ENCODE results near the gene RBPJ. TPM values are rescaled to one million over a fixed set of nuclear protein-coding genes. Genes with fewer than 3 reads are reported as not detected.
"Not testable (repeated sequence)": the region's sequence is repeated elsewhere in the genome, so short reads cannot be mapped to it uniquely, and the experiment has no call there.

The RBPJ gene
- polyA plus RNA-seq, 3 donors, result 70.1 to 80.4 (median 74.2) TPM

- DNase-seq (ENCODE audit: low read depth in 3 of 3, low spot score in 2 of 3), result no peak
Observed at GRCh38 chr4:26369132-26369531, 48.3 kb downstream of the RBPJ start.

GRCh38 chr4:26369581-26369980 lies 48.8 kb downstream of the RBPJ start:
- no peak for DNase-seq (ENCODE audit: low read depth in 3 of 3, low spot score in 2 of 3)

- DNase-seq (ENCODE audit: low read depth in 3 of 3, low spot score in 2 of 3), result no peak
Observed at GRCh38 chr4:26372076-26372475, 51.3 kb downstream of the RBPJ start.

- peak; percentile 23 to 52 (median 38) for DNase-seq (ENCODE audit: low read depth in 3 of 3, low spot score in 2 of 3)
Observed at GRCh38 chr4:26372525-26373172, 51.8 kb downstream of the RBPJ start.

GRCh38 chr4:26375551-26375950 lies 54.7 kb downstream of the RBPJ start:
- no peak for DNase-seq (ENCODE audit: low read depth in 3 of 3, low spot score in 2 of 3)

- no peak for DNase-seq (ENCODE audit: low read depth in 3 of 3, low spot score in 2 of 3)
Observed at GRCh38 chr4:26377328-26378311, 56.8 kb downstream of the RBPJ start.

- DNase-seq (ENCODE audit: low read depth in 3 of 3, low spot score in 2 of 3), result no peak
Observed at GRCh38 chr4:26379837-26380236, 59.0 kb downstream of the RBPJ start.

- DNase-seq (ENCODE audit: low read depth in 3 of 3, low spot score in 2 of 3), result no peak
Observed at GRCh38 chr4:26380740-26381139, 59.9 kb downstream of the RBPJ start.

GRCh38 chr4:26384380-26385057 lies 63.7 kb downstream of the RBPJ start:
- no peak for DNase-seq (ENCODE audit: low read depth in 3 of 3, low spot score in 2 of 3)

GRCh38 chr4:26385690-26386089 lies 64.9 kb downstream of the RBPJ start:
- no peak for DNase-seq (ENCODE audit: low read depth in 3 of 3, low spot score in 2 of 3)

GRCh38 chr4:26386386-26386785 lies 65.6 kb downstream of the RBPJ start:
- no peak for DNase-seq (ENCODE audit: low read depth in 3 of 3, low spot score in 2 of 3)

GRCh38 chr4:26388671-26389070 lies 67.9 kb downstream of the RBPJ start:
- no peak for DNase-seq (ENCODE audit: low read depth in 3 of 3, low spot score in 2 of 3)

GRCh38 chr4:26397086-26397485 lies 76.3 kb downstream of the RBPJ start:
- no peak for DNase-seq (ENCODE audit: low read depth in 3 of 3, low spot score in 2 of 3)

GRCh38 chr4:26400132-26400531 lies 79.3 kb downstream of the RBPJ start:
- DNase-seq (ENCODE audit: low read depth in 3 of 3, low spot score in 2 of 3), result no peak

GRCh38 chr4:26402017-26402416 lies 81.2 kb downstream of the RBPJ start:
- DNase-seq (ENCODE audit: low read depth in 3 of 3, low spot score in 2 of 3), result not testable (repeated sequence)

GRCh38 chr4:26402458-26402857 lies 81.6 kb downstream of the RBPJ start:
- DNase-seq (ENCODE audit: low read depth in 3 of 3, low spot score in 2 of 3), result no peak

GRCh38 chr4:26404743-26405206 lies 84.0 kb downstream of the RBPJ start:
- no peak for DNase-seq (ENCODE audit: low read depth in 3 of 3, low spot score in 2 of 3)

- no peak for DNase-seq (ENCODE audit: low read depth in 3 of 3, low spot score in 2 of 3)
Observed at GRCh38 chr4:26406346-26406975, 85.6 kb downstream of the RBPJ start.

GRCh38 chr4:26407476-26407875 lies 86.7 kb downstream of the RBPJ start:
- DNase-seq (ENCODE audit: low read depth in 3 of 3, low spot score in 2 of 3), result no peak

GRCh38 chr4:26410385-26411293 lies 89.8 kb downstream of the RBPJ start:
- peak; percentile 34 to 48 (median 44) for DNase-seq (ENCODE audit: low read depth in 3 of 3, low spot score in 2 of 3)

Measured in right renal cortex interstitium (tissue), 3 donors.